ENCODE data around the gene INSRR.
A peak's percentile ranks its signal among the peaks of the same experiment; 100 is the strongest.

The INSRR gene

GRCh38 chr1:156869455-156869854 is 10.5 kb upstream of the INSRR start:
- no peak for FAIRE-seq

DNA sequence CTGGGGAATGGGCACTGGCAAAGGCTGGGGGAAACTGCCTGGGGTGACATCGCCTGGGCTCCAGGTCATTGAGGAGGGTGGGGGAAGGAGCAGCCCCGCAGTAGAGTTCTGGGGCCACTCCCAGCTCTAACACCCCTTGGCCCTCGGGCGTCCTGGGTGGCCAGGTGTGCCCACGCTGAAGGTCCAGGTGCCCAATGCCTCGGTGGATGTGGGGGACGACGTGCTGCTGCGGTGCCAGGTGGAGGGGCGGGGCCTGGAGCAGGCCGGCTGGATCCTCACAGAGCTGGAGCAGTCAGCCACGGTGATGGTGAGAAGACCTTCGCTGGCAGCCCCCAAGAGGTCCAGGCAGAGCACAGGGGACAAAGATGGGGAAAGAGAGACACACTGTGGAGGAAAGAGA is 9.4 kb upstream of the INSRR start:
- FAIRE-seq = no peak

DNA sequence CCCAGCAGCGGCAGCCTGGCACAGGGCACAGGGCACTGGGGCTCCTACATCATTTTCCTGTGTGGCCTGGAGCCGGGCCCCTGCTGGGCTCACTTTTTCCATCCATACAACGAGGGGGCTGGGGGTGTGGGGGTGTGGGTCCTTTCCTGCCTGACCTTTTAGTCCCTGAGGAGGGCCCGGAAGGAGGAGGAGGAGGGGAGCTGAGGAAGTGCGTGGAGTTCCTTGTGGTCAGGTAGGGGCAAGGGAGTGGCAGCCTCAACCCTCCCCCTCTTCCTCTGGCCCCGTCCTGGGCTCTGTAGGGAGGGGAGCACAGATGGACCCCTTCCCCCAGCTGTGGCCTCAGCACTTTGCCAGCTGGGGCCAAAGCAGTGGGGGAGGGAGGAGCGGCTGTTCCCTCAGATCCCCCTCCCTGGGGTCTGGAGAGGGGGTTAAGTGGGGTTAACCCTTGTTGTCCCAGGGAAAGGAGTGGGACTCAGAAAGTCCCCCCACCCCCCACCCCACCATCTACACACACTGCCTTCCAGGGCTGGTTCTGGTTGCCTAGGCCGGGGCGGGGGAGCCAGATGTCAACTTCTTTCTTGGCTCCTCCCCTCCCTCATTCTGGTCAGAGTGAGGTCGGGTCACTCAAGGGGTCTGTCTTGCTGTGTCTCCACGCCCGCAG is 7.5 kb upstream of the INSRR start:
- no peak for FAIRE-seq

GRCh38 chr1:156865865-156866248 is 6.9 kb upstream of the INSRR start:
- no peak for FAIRE-seq

- no peak for FAIRE-seq
These were observed 6.3 kb upstream of the INSRR start for GRCh38 chr1:156865258-156865657.

DNA sequence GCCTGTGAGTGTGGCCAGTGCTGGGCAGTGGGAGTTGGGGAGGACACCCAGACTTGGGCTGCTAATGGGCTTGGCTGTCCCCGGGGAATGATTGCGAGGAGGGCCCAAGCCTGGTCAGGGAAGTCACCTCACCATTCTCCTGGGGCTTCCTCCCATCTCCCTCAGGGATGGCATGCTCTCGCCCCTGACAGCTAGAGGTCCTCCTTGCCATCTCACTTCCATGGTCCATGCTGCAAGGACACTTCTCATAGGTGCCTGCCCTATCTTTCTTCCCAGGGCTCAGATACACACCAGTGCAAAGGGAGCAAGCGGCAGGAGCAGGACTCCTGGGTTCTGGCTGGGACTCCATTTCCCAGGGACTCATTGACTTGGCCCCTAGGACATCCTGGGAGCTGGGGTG is 5.9 kb upstream of the INSRR start:
- no peak for FAIRE-seq

DNA sequence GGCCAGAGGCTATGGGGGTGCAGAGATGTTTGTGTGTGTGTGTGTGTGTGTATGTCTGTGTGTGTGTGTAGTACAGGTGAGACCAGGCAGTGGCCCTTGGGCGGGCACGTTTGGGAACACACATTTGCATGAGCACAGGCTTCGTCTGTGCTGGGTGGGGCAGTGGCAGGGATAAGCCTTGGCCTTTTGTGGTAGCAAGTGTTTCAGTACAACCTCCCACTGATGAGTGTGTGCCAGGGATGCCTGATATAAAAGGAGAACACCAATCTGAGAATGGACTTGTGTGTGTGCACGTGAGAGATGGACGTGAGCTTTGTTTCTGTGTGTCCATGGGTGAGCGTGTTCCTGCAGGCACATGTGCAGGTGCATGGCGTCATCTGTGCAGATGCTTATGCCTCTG is 4.7 kb upstream of the INSRR start:
- no peak for FAIRE-seq

- no peak for FAIRE-seq
These were observed 4.2 kb upstream of the INSRR start for GRCh38 chr1:156862997-156863599.

GRCh38 chr1:156862584-156862983 is 3.7 kb upstream of the INSRR start:
- FAIRE-seq = no peak

DNA sequence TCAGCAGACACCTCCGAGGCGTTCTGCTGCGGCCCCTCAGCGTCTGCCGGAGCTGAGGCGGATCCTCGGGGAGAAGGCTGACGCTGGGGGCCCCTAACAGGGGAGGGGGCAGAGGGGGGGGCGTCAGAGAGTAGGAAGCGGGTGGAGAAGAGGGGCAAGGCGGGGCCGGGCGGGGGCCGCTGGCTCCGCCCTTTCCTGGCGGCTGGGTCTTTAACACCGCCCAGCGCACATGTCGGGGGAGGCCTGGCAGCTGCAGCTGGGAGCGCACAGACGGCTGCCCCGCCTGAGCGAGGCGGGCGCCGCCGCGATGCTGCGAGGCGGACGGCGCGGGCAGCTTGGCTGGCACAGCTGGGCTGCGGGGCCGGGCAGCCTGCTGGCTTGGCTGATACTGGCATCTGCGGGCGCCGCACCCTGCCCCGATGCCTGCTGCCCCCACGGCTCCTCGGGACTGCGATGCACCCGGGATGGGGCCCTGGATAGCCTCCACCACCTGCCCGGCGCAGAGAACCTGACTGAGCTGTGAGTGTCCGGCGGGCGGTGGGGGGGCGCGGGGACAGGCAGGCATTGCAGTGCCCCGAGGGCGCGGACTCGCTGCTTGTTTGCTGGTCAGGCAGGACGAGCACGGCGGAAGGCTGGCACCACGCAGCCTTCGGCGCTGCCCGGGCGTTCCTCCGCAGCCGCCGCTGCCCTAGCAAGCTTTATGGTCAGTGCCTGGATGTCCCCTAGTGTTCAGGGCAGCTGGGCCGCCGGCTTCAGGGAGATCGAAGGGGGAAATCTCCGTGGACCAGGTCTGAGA is 1.9 kb upstream of the INSRR start, which contains the start of gene NTRK1:
NTRK1 (plus strand) TSS at position 238 of the 796 bp plus-strand sequence; CDS start at position 308, 70 bp downstream.
- no peak for FAIRE-seq

DNA sequence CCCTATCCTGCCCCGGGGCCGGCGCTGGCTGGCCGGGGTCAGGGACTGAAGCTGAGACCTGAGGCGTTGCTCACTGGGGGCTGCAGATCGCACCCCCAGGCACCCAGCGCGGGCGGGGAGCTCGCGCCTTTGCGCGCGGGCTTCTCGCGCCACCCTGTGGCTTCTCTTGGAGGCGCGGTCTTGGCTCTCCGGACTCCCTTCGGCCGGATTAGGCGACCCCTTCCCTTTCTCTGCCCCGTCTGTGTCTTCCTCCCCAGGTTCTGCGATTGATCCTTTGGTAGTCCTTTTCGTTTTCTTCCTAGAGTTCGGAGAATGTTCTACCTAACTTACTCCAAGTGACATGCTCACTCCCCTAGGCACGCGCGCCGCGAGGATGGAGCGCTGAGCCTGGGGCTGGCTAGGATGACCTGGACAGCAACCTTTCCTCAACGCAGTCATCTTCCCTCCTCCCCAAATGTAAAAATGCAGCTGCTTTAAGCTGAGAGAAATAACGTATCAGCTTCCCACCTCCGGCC is 1.3 kb upstream of the INSRR start:
- no peak for FAIRE-seq

DNA sequence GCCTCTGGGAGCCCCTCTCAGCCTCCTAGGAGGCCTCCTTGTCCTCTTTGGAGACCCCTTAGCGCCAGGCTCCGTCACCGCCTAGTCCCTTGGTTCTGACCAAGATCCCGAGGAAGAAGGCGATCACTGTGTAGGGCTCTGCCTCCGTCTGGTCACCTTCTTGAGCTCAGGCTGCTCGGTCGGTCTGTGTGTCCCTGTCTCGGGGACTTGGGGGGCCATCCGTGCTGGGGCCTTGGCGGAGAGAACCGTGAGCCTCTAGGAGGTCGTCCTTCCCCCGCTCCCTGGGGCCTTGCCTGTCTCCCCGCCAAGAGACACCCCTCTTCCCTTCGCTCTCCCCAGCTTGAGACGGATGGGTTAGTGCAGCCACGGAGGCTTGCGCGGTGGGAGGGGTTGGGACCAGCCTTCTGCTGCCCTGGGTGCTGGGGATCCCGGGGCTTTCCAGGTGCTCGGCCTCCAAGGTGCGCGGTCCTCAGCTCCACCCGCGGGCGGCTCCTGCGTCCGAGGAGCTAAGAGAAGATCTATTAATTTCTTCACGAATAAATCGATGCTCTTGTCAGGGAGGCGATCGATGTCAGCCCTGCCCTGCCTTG is 701 bp upstream of the INSRR start:
- FAIRE-seq = no peak

- FAIRE-seq = no peak
These were observed 361 bp downstream of the INSRR start for GRCh38 chr1:156858555-156858956.

DNA sequence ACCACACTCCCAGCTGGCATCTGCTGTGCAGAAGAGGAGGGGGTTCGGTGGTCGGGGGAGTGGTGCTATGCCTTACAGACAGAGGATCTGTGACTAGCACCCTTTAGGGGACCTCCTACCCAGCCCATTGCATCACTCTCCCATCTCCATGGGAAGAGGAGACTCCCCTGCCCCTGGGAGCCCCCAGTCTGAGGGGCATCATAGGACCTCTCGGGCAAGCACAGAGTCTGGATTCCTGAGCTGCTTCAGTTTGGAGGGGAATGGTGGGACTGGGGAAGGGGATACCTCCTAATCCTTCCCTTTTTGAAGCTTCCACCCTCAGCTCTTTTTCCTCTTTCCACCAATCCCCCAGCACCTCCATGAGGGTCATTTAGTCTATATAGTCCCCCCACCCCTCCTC is 1.4 kb downstream of the INSRR start:
- no peak for FAIRE-seq

DNA sequence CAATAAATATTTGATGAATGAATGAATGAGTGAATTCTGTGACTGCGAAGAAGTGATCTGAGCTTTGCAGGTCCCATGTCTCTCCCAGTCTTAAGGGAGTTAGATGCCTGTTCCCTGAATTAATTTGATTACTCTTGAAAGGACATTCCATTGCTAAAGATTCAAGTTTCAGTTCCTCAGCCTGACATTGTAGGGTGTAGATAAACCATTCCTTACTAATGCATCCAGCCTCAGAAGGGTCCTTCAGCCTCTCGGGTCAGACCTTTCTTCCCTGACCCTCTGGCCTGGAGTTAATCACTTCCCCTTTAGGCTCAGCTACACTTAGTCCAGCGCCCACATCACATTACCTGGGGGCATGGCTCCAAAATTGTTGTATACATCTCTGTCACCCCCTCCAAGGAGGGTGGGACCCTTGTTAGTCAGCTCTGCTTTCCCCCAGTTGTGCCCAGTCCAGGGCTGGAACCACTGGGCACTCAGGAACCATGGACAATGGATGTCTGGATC is 2.6 kb downstream of the INSRR start:
- no peak for FAIRE-seq

DNA sequence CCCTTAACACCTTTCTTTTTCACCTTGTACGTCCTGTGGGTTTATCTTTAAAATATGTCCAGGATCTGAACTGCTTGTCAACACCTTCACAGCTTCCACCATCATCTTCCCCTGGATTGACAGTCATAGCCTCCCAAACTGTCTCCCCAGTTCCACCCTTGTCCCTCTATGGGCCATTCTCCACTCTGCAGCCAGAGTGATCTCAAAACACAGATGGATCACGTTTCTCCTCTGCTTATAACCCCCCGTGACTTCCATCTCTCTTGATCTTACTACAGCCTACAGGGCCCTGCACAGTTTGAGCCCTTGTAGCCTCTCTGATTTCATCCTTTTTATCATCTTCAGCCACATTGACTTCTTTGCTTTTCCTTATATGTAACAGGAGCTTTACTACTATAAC is 4.3 kb downstream of the INSRR start:
- FAIRE-seq = no peak

DNA sequence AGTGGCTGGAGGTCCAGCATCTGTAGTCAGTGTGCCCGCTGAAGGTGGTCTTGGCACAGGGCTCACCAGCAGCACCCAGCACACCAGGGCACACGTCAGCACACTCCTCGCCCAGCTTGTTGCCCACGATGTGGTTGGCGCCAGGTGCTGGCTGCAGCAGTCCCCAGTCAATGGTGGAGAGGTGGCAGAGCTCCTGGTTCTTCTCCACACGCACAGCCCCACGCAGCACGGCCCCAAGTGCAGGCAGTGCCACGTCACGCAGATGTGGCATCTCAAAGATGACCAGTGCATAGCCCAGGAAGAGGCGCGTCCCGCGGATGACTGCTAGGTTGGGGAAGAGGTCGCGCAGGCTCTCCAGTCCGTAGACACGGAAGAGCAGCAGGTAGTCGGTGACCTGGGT is 5.2 kb downstream of the INSRR start:
- no peak for FAIRE-seq

- FAIRE-seq = peak; percentile 30
These were observed 6.5 kb downstream of the INSRR start for GRCh38 chr1:156852418-156852874.

- FAIRE-seq = no peak
These were observed 7.0 kb downstream of the INSRR start for GRCh38 chr1:156851779-156852417.

- no peak for FAIRE-seq
These were observed 9.8 kb downstream of the INSRR start for GRCh38 chr1:156849151-156849496.

DNA sequence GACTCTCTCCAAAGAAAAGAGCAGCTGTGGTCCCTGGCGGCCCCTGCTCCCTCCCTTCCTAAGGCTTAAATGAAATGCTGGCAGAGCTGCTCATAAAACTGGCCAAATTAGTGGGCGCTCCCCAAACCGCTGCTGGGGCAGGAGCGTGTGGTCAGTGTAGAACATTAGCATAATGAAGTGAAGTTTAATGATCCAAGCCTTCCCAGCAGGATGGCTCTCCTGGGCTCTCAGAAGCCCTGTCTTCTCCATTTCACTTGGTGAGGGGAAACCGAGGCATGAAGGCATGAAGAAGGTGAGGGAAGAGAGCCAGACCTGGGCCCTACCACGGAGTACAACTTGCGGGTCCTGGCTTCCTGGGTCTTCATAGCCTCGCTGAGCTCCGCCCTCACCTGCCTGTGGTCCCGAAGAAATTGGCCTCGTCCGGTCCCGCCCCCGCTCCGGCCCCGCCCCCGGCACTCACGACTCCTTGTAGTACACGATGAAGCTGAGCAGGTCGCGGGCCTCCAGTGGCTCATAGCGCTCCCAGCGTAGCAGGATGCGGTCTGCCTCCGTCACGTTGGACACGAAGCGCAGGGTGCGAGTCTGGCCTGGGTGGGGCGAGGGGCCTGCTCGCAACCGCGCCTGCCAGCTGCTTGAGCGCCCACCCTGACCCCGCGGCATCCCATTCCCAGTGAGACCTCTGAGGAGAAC is 10.3 kb downstream of the INSRR start:
- no peak for FAIRE-seq
